HFF-Myc (cell line): ENCODE measurements around the gene NELFCD.
A peak's percentile ranks its signal among the peaks of the same experiment; 100 is the strongest.
"Not testable (repeated sequence)": the region's sequence is repeated elsewhere in the genome, so short reads cannot be mapped to it uniquely, and the experiment has no call there.

Source experiments
- DNase-seq: peaks from one replicate; pipeline ENCODE4 v3.0.0-alpha.2; 2011; ENCODE audit warnings: low read depth; ENCODE audit errors: extremely low read depth
- H3K4me3 ChIP-seq: replicated peaks from 2 replicates; pipeline ENCODE4 v1.5.1; 2011; ENCODE audit warnings: low read depth, mild to moderate bottlenecking, control low read depth, low read length
- CTCF ChIP-seq: IDR thresholded peaks from 2 replicates; pipeline ENCODE4 v1.5.1; 2012; ENCODE audit warnings: mild to moderate bottlenecking, low read depth, low read length, control low read depth; ENCODE audit errors: missing control alignments

The NELFCD gene

GRCh38 chr20:59032713-59033059 is 51.6 kb downstream of the NELFCD start:
- no peak for DNase-seq
- TF ChIP-seq CTCF: no peak
- peak overlapping the region; percentile 93 for H3K4me3 ChIP-seq

- DNase-seq: no peak
- H3K4me3 ChIP-seq: peak overlapping the region; percentile 93
- TF ChIP-seq CTCF: no peak
Measured at GRCh38 chr20:59033093-59033492, 52.0 kb downstream of the NELFCD start.

- H3K4me3 ChIP-seq: no peak overlapping the region
- TF ChIP-seq CTCF: no peak
Measured at GRCh38 chr20:59033616-59034165, 52.6 kb downstream of the NELFCD start.

GRCh38 chr20:59035381-59035780 is 54.3 kb downstream of the NELFCD start:
- DNase-seq: no peak
- TF ChIP-seq CTCF: no peak
- no peak overlapping the region for H3K4me3 ChIP-seq

More at GRCh38 chr20:59033616-59034165, 52.6 kb downstream of the NELFCD start:
- DNase-seq: no peak

GRCh38 chr20:59037386-59037785 is 56.3 kb downstream of the NELFCD start:
- no peak overlapping the region for H3K4me3 ChIP-seq
- TF ChIP-seq CTCF: no peak
- no peak for DNase-seq

- TF ChIP-seq CTCF: no peak
Measured at GRCh38 chr20:59039233-59039632, 58.2 kb downstream of the NELFCD start.

GRCh38 chr20:59040667-59041066 is 59.6 kb downstream of the NELFCD start:
- no peak for TF ChIP-seq CTCF
- peak overlapping the region; percentile 85 for H3K4me3 ChIP-seq
- no peak for DNase-seq

More at GRCh38 chr20:59039233-59039632, 58.2 kb downstream of the NELFCD start:
- DNase-seq: no peak
- no peak overlapping the region for H3K4me3 ChIP-seq

GRCh38 chr20:59041487-59041886 is 60.4 kb downstream of the NELFCD start:
- DNase-seq: not testable (repeated sequence)
- peak overlapping the region; percentile 85 for H3K4me3 ChIP-seq
